ENCODE data around the gene RNF113B.

DNA sequence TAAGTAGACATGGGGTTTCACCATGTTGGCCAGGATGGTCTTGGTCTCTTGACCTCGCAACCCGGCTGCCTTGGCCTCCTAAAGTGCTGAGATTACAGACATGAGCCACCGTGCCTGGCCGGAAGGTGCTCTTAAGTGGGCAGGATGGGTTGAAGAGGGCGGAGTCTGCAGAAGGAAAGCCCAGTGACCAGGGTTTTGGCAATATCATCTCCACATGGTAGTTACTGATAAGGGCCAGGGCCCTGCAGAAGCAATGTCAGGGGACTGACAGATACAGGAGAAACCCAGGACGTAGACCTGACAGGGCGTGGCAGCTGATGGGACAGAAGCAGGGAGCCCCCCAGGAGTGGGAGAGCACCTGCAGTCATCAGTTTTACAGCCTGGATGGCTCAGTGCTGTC, 45.7 kb upstream of the RNF113B start:
- TF ChIP-seq, protein P1, sequence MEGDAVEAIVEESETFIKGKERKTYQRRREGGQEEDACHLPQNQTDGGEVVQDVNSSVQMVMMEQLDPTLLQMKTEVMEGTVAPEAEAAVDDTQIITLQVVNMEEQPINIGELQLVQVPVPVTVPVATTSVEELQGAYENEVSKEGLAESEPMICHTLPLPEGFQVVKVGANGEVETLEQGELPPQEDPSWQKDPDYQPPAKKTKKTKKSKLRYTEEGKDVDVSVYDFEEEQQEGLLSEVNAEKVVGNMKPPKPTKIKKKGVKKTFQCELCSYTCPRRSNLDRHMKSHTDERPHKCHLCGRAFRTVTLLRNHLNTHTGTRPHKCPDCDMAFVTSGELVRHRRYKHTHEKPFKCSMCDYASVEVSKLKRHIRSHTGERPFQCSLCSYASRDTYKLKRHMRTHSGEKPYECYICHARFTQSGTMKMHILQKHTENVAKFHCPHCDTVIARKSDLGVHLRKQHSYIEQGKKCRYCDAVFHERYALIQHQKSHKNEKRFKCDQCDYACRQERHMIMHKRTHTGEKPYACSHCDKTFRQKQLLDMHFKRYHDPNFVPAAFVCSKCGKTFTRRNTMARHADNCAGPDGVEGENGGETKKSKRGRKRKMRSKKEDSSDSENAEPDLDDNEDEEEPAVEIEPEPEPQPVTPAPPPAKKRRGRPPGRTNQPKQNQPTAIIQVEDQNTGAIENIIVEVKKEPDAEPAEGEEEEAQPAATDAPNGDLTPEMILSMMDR (IDR thresholded peaks at IDR 0.05): no peak
- no peak for TF ChIP-seq ZFX (IDR thresholded peaks at IDR 0.05; ENCODE audit: borderline replicate concordance)
